ENCODE data around the gene PXN.

The PXN gene

DNA sequence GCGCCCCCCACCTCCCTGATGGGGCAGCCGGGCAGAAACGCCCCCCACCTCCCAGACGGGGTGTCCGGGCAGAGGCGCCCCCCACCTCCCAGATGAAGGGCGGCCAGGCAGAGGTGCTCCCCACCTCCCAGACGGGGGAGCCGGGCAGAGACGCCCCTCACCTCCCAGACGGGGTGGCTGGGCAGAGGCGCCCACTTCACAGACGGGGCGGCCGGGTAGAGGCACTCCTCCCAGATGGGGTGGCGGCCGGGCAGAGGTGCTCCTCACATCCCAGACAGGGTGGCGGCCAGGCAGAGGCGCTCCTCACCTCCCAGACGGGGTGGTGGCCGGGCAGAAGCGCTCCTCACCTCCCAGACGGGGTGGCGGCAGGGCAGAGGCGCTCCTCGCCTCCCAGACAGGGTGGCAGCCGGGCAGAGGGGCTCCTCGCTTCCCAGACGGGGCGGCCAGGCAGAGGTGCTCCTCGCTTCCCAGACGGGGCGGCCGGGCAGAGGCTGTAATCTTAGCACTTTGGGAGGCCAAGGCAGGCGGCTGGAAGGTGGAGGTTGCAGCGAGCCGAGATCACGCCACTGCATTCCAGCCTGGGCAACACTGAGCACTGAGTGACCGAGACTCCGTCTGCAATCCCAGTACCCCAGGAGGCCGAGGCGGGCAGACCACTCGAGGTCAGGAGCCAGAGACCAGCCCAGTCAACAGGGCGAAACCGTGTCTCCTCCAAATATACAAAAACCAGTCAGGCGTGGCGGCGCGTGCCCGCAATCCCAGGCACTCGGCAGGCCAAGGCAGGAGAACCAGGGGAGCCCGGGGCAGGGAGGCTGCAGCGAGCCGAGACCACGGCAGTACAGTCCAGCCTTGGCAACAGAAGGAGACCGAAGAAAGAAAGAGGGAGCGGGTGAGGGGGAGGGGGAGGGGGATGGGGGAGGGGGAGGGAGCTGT, 12.9 kb upstream of the PXN start:
- DNase-seq (ENCODE audit: insufficient read length) = no peak
- TF ChIP-seq POLR2A (IDR thresholded peaks at IDR 0.05; ENCODE audit: low read depth, low read length) (no peak), POLR2AphosphoS5 (IDR thresholded peaks at IDR 0.05; ENCODE audit: low read depth, low read length) (no peak), TAF1 (IDR thresholded peaks at IDR 0.05; ENCODE audit: borderline replicate concordance, low read depth, low read length) (no peak)
- no peak for FAIRE-seq

GRCh38 chr12:120276734-120277133, 11.2 kb upstream of the PXN start:
- FAIRE-seq (no peak), DNase-seq (ENCODE audit: insufficient read length) (no peak)
- TF ChIP-seq POLR2AphosphoS5 (IDR thresholded peaks at IDR 0.05; ENCODE audit: low read depth, low read length) = no peak

- FAIRE-seq = no peak
- no peak for DNase-seq (ENCODE audit: insufficient read length)
- TF ChIP-seq POLR2A (IDR thresholded peaks at IDR 0.05; ENCODE audit: low read depth, low read length) (no peak), POLR2AphosphoS5 (IDR thresholded peaks at IDR 0.05; ENCODE audit: low read depth, low read length) (no peak), TAF1 (IDR thresholded peaks at IDR 0.05; ENCODE audit: borderline replicate concordance, low read depth, low read length) (no peak)
Observed at GRCh38 chr12:120267736-120268135, 2.2 kb upstream of the PXN start.

DNA sequence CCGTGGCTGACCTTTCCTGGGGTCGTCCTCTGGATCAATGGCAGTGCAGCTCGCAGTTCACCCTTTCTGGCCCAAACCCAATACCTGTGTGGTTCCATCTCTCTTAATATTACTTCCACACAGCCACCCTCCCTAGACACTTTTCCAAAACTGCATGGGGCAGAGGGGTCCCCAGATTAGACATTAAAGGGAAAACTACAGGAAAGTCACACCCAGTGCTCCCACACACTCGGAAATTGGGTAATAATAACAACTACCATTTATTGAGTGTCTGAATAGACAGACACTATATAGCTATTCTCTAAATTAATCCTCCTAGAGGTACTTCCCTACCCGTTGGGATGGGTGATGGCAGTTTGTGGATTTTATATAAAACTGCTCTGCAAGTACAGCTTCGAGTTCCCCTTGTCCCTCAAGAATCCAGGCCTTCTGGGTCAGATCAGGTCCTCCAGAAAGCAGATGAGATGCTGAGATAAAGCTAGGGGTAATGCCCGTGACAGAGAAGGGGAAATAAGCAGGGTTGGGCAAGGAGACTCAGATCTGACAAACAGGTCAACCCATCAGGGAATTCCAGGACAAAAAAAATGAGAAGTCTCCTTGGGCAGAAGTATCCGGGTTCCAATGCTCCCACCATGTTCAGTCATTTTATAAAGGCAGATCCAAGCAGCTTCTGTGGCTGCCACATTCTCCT, 795 bp upstream of the PXN start:
- DNase-seq (ENCODE audit: insufficient read length) (no peak), FAIRE-seq (no peak)
- no peak for TF ChIP-seq POLR2A (IDR thresholded peaks at IDR 0.05; ENCODE audit: low read depth, low read length)
- TF ChIP-seq POLR2AphosphoS5 (IDR thresholded peaks at IDR 0.05; ENCODE audit: low read depth, low read length) = no peak
- no peak for TF ChIP-seq TAF1 (IDR thresholded peaks at IDR 0.05; ENCODE audit: borderline replicate concordance, low read depth, low read length)

GRCh38 chr12:120264904-120265472, 542 bp downstream of the PXN start:
- TF ChIP-seq TAF1 (IDR thresholded peaks at IDR 0.05; ENCODE audit: borderline replicate concordance, low read depth, low read length) (no peak), POLR2AphosphoS5 (IDR thresholded peaks at IDR 0.05; ENCODE audit: low read depth, low read length) (no peak), POLR2A (IDR thresholded peaks at IDR 0.05; ENCODE audit: low read depth, low read length) (no peak)
- DNase-seq (ENCODE audit: insufficient read length) (no peak), FAIRE-seq (no peak)

DNA sequence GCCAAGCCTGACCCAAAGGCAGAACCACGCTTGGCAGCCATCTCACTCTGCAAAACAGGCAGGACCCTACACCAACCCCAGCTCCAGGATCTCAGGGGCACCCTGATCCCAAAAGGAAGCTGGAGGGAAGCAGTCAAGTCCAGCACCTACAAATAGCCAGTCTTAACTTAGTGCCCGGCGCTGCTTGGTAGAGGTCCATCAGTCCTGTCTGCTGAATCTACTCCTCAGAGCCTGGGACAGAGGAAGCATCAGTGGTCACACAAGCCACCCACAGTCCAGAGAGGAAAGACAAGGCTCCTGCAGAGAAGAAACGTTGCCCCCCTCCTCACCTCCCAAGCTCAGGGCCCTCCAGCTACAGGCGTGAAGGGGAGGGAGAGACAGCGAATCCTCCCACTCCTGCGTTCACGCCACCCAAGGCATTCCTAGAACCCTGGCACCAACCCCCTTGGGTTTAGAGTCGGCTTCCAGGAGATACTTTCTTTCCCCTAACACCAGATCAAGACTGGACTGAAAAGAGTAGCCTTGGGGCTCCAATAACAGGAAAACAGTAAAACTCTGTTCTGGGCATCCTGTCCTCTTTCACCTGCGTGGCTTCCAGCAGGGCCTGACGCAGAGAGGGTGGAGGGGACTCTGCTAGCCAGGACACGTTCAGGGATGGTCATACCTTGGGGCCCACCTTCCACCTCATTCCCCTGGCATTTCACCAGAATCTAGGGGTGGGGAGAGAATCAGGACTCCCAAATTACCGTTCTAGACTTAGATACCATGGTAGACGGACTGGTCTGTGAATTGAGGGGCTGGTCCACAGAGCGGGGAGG, 1.2 kb downstream of the PXN start:
- FAIRE-seq (no peak), DNase-seq (ENCODE audit: insufficient read length) (no peak)
- TF ChIP-seq POLR2AphosphoS5 (IDR thresholded peaks at IDR 0.05; ENCODE audit: low read depth, low read length) (no peak), TAF1 (IDR thresholded peaks at IDR 0.05; ENCODE audit: borderline replicate concordance, low read depth, low read length) (no peak), POLR2A (IDR thresholded peaks at IDR 0.05; ENCODE audit: low read depth, low read length) (no peak)

- no peak for TF ChIP-seq POLR2AphosphoS5 (IDR thresholded peaks at IDR 0.05; ENCODE audit: low read depth, low read length)
- TF ChIP-seq TAF1 (IDR thresholded peaks at IDR 0.05; ENCODE audit: borderline replicate concordance, low read depth, low read length) = no peak
- no peak for TF ChIP-seq POLR2A (IDR thresholded peaks at IDR 0.05; ENCODE audit: low read depth, low read length)
- FAIRE-seq = no peak
- DNase-seq (ENCODE audit: insufficient read length) = no peak
Observed at GRCh38 chr12:120263748-120264085, 1.8 kb downstream of the PXN start.

GRCh38 chr12:120262852-120263747, 2.4 kb downstream of the PXN start:
- no peak for FAIRE-seq
- TF ChIP-seq POLR2A (IDR thresholded peaks at IDR 0.05; ENCODE audit: low read depth, low read length) (no peak), TAF1 (IDR thresholded peaks at IDR 0.05; ENCODE audit: borderline replicate concordance, low read depth, low read length) (no peak), POLR2AphosphoS5 (IDR thresholded peaks at IDR 0.05; ENCODE audit: low read depth, low read length) (no peak)
- no peak for DNase-seq (ENCODE audit: insufficient read length)

GRCh38 chr12:120261951-120262851, 3.3 kb downstream of the PXN start:
- no peak for TF ChIP-seq POLR2AphosphoS5 (IDR thresholded peaks at IDR 0.05; ENCODE audit: low read depth, low read length)
- TF ChIP-seq POLR2A (IDR thresholded peaks at IDR 0.05; ENCODE audit: low read depth, low read length) = no peak
- TF ChIP-seq TAF1 (IDR thresholded peaks at IDR 0.05; ENCODE audit: borderline replicate concordance, low read depth, low read length) = no peak
- no peak for FAIRE-seq
- DNase-seq (ENCODE audit: insufficient read length) = no peak
